Chondrocyte (in vitro differentiated cells): ENCODE data around the gene LOX. TPM values are rescaled to one million over a fixed set of nuclear protein-coding genes. Genes with fewer than 3 reads are reported as not detected.

ENCODE experiments used
- DNase-seq: peaks from one replicate; pipeline ENCODE4 v3.0.0; 2021; ENCODE audit warnings: mixed read lengths, low spot score
- H3K27ac Mint-ChIP-seq: one replicate; pipeline ENCODE4 v1.8.0; 2021; ENCODE audit warnings: mild to moderate bottlenecking, moderate library complexity, mixed read lengths; ENCODE audit not compliant: unreplicated experiment
- H3K27me3 Mint-ChIP-seq: 2 replicates; pipeline ENCODE4 v1.8.0; 2021; ENCODE audit warnings: low read depth, mixed read lengths
- H3K36me3 Mint-ChIP-seq: 2 replicates; pipeline ENCODE4 v1.8.0; 2021; ENCODE audit warnings: low read depth, mixed read lengths
- H3K4me1 Mint-ChIP-seq: 2 replicates; pipeline ENCODE4 v1.8.0; 2021; ENCODE audit warnings: low read depth, mild to moderate bottlenecking, mixed read lengths
- H3K4me3 Mint-ChIP-seq: one replicate; pipeline ENCODE4 v1.8.0; 2021; ENCODE audit warnings: mild to moderate bottlenecking, moderate library complexity, mixed read lengths; ENCODE audit not compliant: unreplicated experiment
- H3K9me3 Mint-ChIP-seq: 2 replicates; pipeline ENCODE4 v1.8.0; 2021; ENCODE audit warnings: low read depth, mixed read lengths
- total RNA-seq: library from RNA; stranded (reverse); gene quantifications from 3 replicates; pipeline ENCODE4 v1.2.1, GENCODE V29; 2021
- TF ChIP-seq, protein P1 (sequence below): fragments of 200-600 bp; sonication (generic); IDR thresholded peaks from 2 replicates; pipeline ENCODE4 v1.5.0; 2021; ENCODE audit warnings: antibody characterized with exemption, mild to moderate bottlenecking, moderate library complexity

The LOX gene
- total RNA-seq, 1 donor from 2014 or later = 615 TPM

DNA sequence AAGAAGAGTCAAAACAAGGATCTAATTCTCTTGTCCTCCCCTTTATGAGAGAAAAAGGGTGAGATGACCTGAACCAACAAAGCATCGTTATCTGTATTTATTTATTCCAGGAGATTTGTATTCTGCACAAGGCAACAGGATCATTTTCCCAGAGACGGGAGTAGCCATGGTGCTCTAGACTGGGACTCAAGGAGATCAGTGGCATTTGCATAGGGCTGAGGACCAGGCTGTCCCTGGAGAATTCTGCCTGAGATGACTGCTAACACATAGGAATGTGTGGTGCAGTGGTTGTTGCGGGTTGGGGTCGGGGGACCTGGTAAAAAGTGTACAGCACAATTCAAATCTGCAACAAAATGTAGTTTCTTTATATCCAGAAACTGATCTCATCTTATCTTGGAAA is 29.0 kb upstream of the LOX start:
- Mint-ChIP-seq H3K4me3 (no peak overlapping the region), H3K4me1 (peaks cover 16% of the 10 kb centered on the region), H3K27ac (no peak overlapping the region), H3K36me3 (no peaks in the 10 kb centered on the region), H3K9me3 (no peaks in the 10 kb centered on the region), H3K27me3 (no peaks in the 10 kb centered on the region)
- TF ChIP-seq, protein P1, sequence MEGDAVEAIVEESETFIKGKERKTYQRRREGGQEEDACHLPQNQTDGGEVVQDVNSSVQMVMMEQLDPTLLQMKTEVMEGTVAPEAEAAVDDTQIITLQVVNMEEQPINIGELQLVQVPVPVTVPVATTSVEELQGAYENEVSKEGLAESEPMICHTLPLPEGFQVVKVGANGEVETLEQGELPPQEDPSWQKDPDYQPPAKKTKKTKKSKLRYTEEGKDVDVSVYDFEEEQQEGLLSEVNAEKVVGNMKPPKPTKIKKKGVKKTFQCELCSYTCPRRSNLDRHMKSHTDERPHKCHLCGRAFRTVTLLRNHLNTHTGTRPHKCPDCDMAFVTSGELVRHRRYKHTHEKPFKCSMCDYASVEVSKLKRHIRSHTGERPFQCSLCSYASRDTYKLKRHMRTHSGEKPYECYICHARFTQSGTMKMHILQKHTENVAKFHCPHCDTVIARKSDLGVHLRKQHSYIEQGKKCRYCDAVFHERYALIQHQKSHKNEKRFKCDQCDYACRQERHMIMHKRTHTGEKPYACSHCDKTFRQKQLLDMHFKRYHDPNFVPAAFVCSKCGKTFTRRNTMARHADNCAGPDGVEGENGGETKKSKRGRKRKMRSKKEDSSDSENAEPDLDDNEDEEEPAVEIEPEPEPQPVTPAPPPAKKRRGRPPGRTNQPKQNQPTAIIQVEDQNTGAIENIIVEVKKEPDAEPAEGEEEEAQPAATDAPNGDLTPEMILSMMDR = no peak
- DNase-seq = no peak

DNA sequence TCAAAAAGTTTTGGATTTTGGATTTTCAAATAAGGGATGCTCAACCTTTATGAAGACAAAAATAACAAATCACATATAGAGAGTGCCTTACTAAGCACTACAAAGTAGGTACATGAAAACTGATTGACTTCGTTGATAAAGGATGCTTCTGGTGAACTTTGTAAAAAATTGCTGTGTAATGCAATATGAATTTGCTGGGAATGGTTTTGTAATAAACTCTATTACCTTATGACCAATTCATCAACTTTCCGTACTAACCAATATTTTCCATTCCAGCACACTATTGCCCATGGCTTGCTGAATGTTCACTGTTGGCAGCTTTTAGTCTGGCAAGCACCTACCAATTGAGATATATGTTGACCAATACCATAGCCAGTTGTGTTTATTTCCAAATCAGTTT is 27.9 kb upstream of the LOX start:
- no peaks in the 10 kb centered on the region for H3K36me3 Mint-ChIP-seq
- H3K27me3 Mint-ChIP-seq = no peaks in the 10 kb centered on the region
- no peak for DNase-seq
- H3K9me3 Mint-ChIP-seq = no peaks in the 10 kb centered on the region
- peaks cover 17% of the 10 kb centered on the region for H3K4me1 Mint-ChIP-seq
- TF ChIP-seq, protein P1 = no peak
- no peak overlapping the region for H3K4me3 Mint-ChIP-seq
- no peak overlapping the region for H3K27ac Mint-ChIP-seq

DNA sequence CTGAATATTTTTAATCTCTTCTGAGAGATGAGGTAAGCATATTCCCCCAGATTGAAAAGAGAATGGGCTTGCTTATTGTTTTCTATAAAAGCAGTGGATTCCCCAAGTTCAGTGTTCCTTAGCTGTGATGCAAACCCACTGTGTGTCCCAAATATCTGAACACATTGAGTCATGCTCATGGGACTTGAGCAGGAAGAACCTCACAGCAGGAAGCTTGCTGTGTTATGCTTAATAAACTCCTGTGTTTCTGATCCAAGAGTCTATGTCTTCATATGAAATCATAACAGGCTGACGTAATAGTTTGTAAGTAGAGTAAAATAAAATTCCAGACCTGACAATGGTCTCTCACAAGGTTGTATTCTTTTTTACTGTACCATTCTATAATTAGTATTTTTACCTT is 24.8 kb upstream of the LOX start:
- no peaks in the 10 kb centered on the region for H3K27me3 Mint-ChIP-seq
- H3K4me3 Mint-ChIP-seq = no peak overlapping the region
- DNase-seq = no peak
- peaks cover 29% of the 10 kb centered on the region for H3K4me1 Mint-ChIP-seq
- TF ChIP-seq, protein P1 = no peak
- no peaks in the 10 kb centered on the region for H3K36me3 Mint-ChIP-seq
- peak overlapping the region; percentile 87 for H3K27ac Mint-ChIP-seq
- H3K9me3 Mint-ChIP-seq = no peaks in the 10 kb centered on the region

DNA sequence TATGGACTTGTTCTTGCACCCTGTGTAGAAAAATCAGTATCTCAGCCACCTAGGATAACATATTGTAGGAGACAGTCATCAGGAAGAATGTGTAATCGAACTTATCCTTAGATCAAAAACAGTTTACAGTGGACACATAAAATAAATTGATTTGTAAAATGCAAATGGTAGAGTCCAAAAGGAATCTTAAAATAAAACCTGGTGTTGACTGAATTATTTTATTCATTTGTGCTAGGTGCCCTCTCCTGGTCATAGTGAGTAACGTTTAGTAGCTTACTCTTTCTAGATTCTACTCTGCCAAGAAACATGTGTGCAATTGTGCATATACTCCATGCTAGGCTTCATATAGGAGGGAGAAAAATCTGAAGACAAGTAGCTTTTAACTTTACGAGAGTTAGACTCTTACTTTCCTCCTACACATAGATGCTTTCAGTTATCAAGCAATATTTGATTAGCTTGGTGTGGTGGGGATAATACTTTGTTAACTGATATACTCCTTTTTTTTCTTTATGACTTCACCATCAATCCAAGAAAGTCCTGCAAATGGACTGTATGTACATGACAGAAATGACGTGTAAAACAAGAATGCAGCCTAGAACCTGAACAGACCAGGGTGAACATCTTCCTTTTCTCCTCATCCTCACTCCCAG is 23.7 kb upstream of the LOX start:
- no peaks in the 10 kb centered on the region for H3K27me3 Mint-ChIP-seq
- no peaks in the 10 kb centered on the region for H3K9me3 Mint-ChIP-seq
- peaks cover 29% of the 10 kb centered on the region for H3K4me1 Mint-ChIP-seq
- no peak overlapping the region for H3K4me3 Mint-ChIP-seq
- no peaks in the 10 kb centered on the region for H3K36me3 Mint-ChIP-seq
- TF ChIP-seq, protein P1 = peak; percentile 90
- no peak for DNase-seq
- peak overlapping the region; percentile 87 for H3K27ac Mint-ChIP-seq

DNA sequence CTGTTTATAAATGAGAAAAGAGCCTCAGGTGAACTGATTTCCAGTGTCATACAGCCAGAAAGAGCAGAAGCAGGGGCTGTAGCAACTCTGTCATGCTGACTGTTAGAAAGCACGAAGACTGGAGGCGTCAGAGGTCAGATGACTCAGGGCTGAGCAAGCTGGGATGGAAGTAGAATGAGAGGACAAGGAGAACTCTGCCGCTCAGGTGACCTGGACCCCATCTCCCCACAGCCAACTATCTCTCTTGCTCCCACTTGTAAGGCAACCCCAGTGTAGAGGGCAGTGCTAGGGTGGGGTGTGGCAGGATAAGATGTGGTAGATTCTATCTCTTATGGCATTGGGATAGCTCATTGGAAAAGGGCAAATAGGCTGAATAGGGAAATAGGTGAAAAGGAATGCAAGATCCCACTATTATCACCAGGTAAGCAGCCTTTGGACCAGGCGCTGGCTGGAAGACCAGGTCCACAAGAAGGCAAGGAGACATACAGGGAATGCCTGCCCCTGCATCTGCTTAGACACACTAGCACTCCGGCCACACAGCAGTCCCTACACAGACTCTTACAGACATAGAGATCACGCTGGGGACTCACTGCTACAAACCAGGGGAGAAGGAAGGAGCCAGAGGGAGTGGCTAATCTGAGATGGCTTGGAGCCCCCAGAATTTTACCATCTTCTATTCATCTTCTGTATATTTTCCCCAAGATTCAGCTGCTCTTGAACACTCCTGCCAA is 21.2 kb upstream of the LOX start:
- no peaks in the 10 kb centered on the region for H3K9me3 Mint-ChIP-seq
- H3K4me3 Mint-ChIP-seq = no peak overlapping the region
- H3K27me3 Mint-ChIP-seq = no peaks in the 10 kb centered on the region
- peak overlapping the region; percentile 45 for H3K27ac Mint-ChIP-seq
- H3K4me1 Mint-ChIP-seq = peaks cover 41% of the 10 kb centered on the region
- no peaks in the 10 kb centered on the region for H3K36me3 Mint-ChIP-seq
- TF ChIP-seq, protein P1 = no peak
- DNase-seq = no peak
